Measurements from ENCODE around the gene CRBN.

The CRBN gene

GRCh38 chr3:3102751-3103150 lies 76.7 kb downstream of the CRBN start:
- Histone ChIP-seq H3K36me3 (ENCODE audit: insufficient read depth, insufficient read length, low read length) (no peaks in the 10 kb centered on the region), H3K9ac (ENCODE audit: insufficient read length, low read depth) (no peak overlapping the region), H3K27me3 (ENCODE audit: insufficient read depth, insufficient read length) (no peaks in the 10 kb centered on the region), H3K4me3 (ENCODE audit: insufficient read length, low read depth) (no peak overlapping the region), H3K9me3 (ENCODE audit: insufficient read depth, low read length) (no peaks in the 10 kb centered on the region), H3K4me1 (ENCODE audit: insufficient read depth, insufficient read length) (no peaks in the 10 kb centered on the region)
- DNase-seq (ENCODE audit: low read depth, low spot score) = no peak
- TF ChIP-seq YY1 (IDR thresholded peaks at IDR 0.05; ENCODE audit: insufficient read depth, insufficient read length) (no peak), ZNF274 (IDR thresholded peaks at IDR 0.05; ENCODE audit: low read depth, low read length) (no peak), SUZ12 (IDR thresholded peaks at IDR 0.05; ENCODE audit: extremely low read depth, insufficient read depth, insufficient read length) (no peak)

- no peaks in the 10 kb centered on the region for H3K27me3 ChIP-seq (ENCODE audit: insufficient read depth, insufficient read length)
- no peak overlapping the region for H3K4me3 ChIP-seq (ENCODE audit: insufficient read length, low read depth)
- no peaks in the 10 kb centered on the region for H3K4me1 ChIP-seq (ENCODE audit: insufficient read depth, insufficient read length)
- H3K9me3 ChIP-seq (ENCODE audit: insufficient read depth, low read length) = no peaks in the 10 kb centered on the region
- no peak for TF ChIP-seq ZNF274 (IDR thresholded peaks at IDR 0.05; ENCODE audit: low read depth, low read length)
- TF ChIP-seq YY1 (IDR thresholded peaks at IDR 0.05; ENCODE audit: insufficient read depth, insufficient read length) = no peak
- TF ChIP-seq SUZ12 (IDR thresholded peaks at IDR 0.05; ENCODE audit: extremely low read depth, insufficient read depth, insufficient read length) = no peak
- H3K36me3 ChIP-seq (ENCODE audit: insufficient read depth, insufficient read length, low read length) = no peaks in the 10 kb centered on the region
- DNase-seq (ENCODE audit: low read depth, low spot score) = no peak
- H3K9ac ChIP-seq (ENCODE audit: insufficient read length, low read depth) = no peak overlapping the region
Measured at GRCh38 chr3:3101660-3102458, 77.6 kb downstream of the CRBN start.

Measured in NT2/D1 (cell line).